ENCODE measurements around the gene GEN1. TPM values are rescaled to one million over a fixed set of nuclear protein-coding genes. Genes with fewer than 3 reads are reported as not detected.
A peak's percentile ranks its signal among the peaks of the same experiment; 100 is the strongest.

Gene GEN1
- total and polyA plus RNA-seq, 10 of the 15 experiments (the other 5 are each of a cell fraction or from before 2014, with no cell fraction given) = 6.0 to 49.6 (median 36.0) TPM

DNA sequence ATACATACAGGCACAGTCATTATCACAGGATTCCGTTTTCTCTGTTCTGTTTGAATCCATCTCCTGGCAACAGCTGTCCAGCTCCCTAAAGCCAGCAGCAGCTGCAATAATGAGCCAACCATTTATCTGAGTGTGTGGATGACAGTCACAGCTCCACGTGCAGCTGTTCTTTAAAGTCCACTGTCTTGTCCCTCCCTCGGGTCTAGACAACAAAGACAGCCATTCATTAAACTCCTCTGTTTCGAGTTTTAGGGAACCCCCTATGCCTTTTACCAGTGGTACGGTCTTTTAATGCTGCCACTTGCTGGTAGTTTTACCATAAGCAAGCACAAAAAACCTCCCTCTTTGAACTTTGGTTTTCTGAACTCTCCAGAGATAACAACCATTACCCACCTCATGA, 46.3 kb downstream of the GEN1 start (continued):
- TF ChIP-seq HDGF (IDR thresholded peaks at IDR 0.05) (no peak), RELA (IDR thresholded peaks at IDR 0.05; ENCODE audit: borderline replicate concordance, partially characterized antibody) (no peak), MEF2B (IDR thresholded peaks at IDR 0.05; ENCODE audit: partially characterized antibody, poor library complexity, severe bottlenecking) (peak; percentile 29), PAX8 (IDR thresholded peaks at IDR 0.05) (no peak), MXI1 (IDR thresholded peaks at IDR 0.05; ENCODE audit: low read depth, low read length) (peak; percentile 60), ZBED1 (IDR thresholded peaks at IDR 0.05; ENCODE audit: borderline replicate concordance) (no peak), SREBF1 (IDR thresholded peaks at IDR 0.05; ENCODE audit: low read length) (no peak), POLR2AphosphoS5 (IDR thresholded peaks at IDR 0.05; ENCODE audit: low read length) (no peak), NKRF (conservative IDR thresholded peaks at IDR 0.05) (peak; percentile 39; the same call in 1 of the 2 replicates), ZNF274 (IDR thresholded peaks at IDR 0.05; ENCODE audit: insufficient read depth, insufficient read length) (no peak), ZNF207 (IDR thresholded peaks at IDR 0.05; ENCODE audit: borderline replicate concordance) (no peak), CTCF (IDR thresholded peaks at IDR 0.05 in 2 of 3, conservative IDR thresholded peaks at IDR 0.05 in 1 of 3; ENCODE audit: control insufficient read depth in 2 of 3, extremely low read depth in 1 of 3, insufficient read depth in 1 of 3, low read depth in 3 of 3, low read length in 3 of 3) (peak in 1 of 3 experiments; percentile 18; a peak in 1 of 6 replicates), RAD51 (IDR thresholded peaks at IDR 0.05) (no peak), ESRRA (IDR thresholded peaks at IDR 0.05; ENCODE audit: low read length) (no peak)
- TF ChIP-seq, protein P1, sequence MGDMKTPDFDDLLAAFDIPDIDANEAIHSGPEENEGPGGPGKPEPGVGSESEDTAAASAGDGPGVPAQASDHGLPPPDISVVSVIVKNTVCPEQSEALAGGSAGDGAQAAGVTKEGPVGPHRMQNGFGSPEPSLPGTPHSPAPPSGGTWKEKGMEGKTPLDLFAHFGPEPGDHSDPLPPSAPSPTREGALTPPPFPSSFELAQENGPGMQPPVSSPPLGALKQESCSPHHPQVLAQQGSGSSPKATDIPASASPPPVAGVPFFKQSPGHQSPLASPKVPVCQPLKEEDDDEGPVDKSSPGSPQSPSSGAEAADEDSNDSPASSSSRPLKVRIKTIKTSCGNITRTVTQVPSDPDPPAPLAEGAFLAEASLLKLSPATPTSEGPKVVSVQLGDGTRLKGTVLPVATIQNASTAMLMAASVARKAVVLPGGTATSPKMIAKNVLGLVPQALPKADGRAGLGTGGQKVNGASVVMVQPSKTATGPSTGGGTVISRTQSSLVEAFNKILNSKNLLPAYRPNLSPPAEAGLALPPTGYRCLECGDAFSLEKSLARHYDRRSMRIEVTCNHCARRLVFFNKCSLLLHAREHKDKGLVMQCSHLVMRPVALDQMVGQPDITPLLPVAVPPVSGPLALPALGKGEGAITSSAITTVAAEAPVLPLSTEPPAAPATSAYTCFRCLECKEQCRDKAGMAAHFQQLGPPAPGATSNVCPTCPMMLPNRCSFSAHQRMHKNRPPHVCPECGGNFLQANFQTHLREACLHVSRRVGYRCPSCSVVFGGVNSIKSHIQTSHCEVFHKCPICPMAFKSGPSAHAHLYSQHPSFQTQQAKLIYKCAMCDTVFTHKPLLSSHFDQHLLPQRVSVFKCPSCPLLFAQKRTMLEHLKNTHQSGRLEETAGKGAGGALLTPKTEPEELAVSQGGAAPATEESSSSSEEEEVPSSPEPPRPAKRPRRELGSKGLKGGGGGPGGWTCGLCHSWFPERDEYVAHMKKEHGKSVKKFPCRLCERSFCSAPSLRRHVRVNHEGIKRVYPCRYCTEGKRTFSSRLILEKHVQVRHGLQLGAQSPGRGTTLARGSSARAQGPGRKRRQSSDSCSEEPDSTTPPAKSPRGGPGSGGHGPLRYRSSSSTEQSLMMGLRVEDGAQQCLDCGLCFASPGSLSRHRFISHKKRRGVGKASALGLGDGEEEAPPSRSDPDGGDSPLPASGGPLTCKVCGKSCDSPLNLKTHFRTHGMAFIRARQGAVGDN (IDR thresholded peaks at IDR 0.05) = peak; percentile 86; the same call in 1 of the 2 replicates
- TF ChIP-seq, protein P2, sequence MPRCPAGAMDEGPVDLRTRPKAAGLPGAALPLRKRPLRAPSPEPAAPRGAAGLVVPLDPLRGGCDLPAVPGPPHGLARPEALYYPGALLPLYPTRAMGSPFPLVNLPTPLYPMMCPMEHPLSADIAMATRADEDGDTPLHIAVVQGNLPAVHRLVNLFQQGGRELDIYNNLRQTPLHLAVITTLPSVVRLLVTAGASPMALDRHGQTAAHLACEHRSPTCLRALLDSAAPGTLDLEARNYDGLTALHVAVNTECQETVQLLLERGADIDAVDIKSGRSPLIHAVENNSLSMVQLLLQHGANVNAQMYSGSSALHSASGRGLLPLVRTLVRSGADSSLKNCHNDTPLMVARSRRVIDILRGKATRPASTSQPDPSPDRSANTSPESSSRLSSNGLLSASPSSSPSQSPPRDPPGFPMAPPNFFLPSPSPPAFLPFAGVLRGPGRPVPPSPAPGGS (IDR thresholded peaks at IDR 0.05; ENCODE audit: borderline replicate concordance, insufficient read depth, low read depth, low read length, poor library complexity, severe bottlenecking) = no peak
